Stimulated activated CD8-positive, alpha-beta memory T cell treated with anti-CD3 and anti-CD28 coated beads, Interleukin-12 subunit alpha, Interleukin-12 subunit beta, amount 100 ng/mL, for 24 hours (primary cell): ENCODE data around the gene MED27.

Experiments
- DNase-seq: peaks from one replicate; pipeline ENCODE4 v3.0.0-alpha.2; 2020; ENCODE audit errors: extremely low read depth

The MED27 gene

GRCh38 chr9:131879911-131880290 is 199.8 kb downstream of the MED27 start:
- DNase-seq = no peak

GRCh38 chr9:131879181-131879910 is 200.3 kb downstream of the MED27 start:
- no peak for DNase-seq

- no peak for DNase-seq
Measured at GRCh38 chr9:131876486-131876885, 203.2 kb downstream of the MED27 start.

GRCh38 chr9:131875828-131876485 is 203.7 kb downstream of the MED27 start:
- no peak for DNase-seq

- no peak for DNase-seq
Measured at GRCh38 chr9:131874916-131875670, 204.6 kb downstream of the MED27 start.

GRCh38 chr9:131874447-131874846 is 205.2 kb downstream of the MED27 start:
- no peak for DNase-seq

GRCh38 chr9:131873891-131874440 is 205.7 kb downstream of the MED27 start:
- DNase-seq = no peak

- no peak for DNase-seq
Measured at GRCh38 chr9:131873335-131873734, 206.3 kb downstream of the MED27 start.

GRCh38 chr9:131872702-131873101 is 207.0 kb downstream of the MED27 start:
- DNase-seq = no peak

- no peak for DNase-seq
Measured at GRCh38 chr9:131872006-131872405, 207.7 kb downstream of the MED27 start.

GRCh38 chr9:131870156-131870555 is 209.5 kb downstream of the MED27 start:
- DNase-seq = no peak

GRCh38 chr9:131869348-131869747 is 210.3 kb downstream of the MED27 start:
- DNase-seq = no peak

GRCh38 chr9:131868766-131869165 is 210.9 kb downstream of the MED27 start:
- no peak for DNase-seq

GRCh38 chr9:131867611-131868192 is 212.0 kb downstream of the MED27 start:
- DNase-seq = no peak

- DNase-seq = no peak
Measured at GRCh38 chr9:131865446-131866195, 214.0 kb downstream of the MED27 start.

GRCh38 chr9:131864531-131864930 is 215.1 kb downstream of the MED27 start:
- no peak for DNase-seq

- DNase-seq = no peak
Measured at GRCh38 chr9:131863306-131863896, 216.3 kb downstream of the MED27 start.

- DNase-seq = no peak
Measured at GRCh38 chr9:131862261-131862660, 217.4 kb downstream of the MED27 start.

- DNase-seq = no peak
Measured at GRCh38 chr9:131860430-131860829, 219.2 kb downstream of the MED27 start.

GRCh38 chr9:131858147-131858546 is 221.5 kb downstream of the MED27 start:
- no peak for DNase-seq

GRCh38 chr9:131856105-131856504 is 223.6 kb downstream of the MED27 start:
- no peak for DNase-seq
